Heart left ventricle (tissue), 16 donors: ENCODE data around the gene FILIP1. TPM values are rescaled to one million over a fixed set of nuclear protein-coding genes. Genes with fewer than 3 reads are reported as not detected.

Experiments
- ATAC-seq, 4 donors: fragments of 200-7000 bp; cut with Tn5 transposase; one replicate each; pipeline ENCODE4 v1.9.1; 2020 to 2022; ENCODE audit warnings: moderate library complexity in 4 of 4, mild to moderate bottlenecking in 3 of 4, moderate number of reproducible peaks in 1 of 4
- DNase-seq, 5 donors: peaks; one replicate each; pipeline ENCODE4 v3.0.0-alpha.2; 2020
- H3K27ac ChIP-seq, 12 donors: fragments of 200-600 bp; sonication (generic) in 4 of 12; one replicate each; pipeline versions ENCODE4 v1.5.0 to v1.8.0; 2016 to 2022; ENCODE audit warnings: mild to moderate bottlenecking in 2 of 12
- H3K27me3 ChIP-seq, 9 donors: fragments of 200-600 bp; sonication (generic) in 2 of 9; one replicate each; pipeline versions ENCODE4 v1.5.1 to v1.8.0; 2016 to 2022; ENCODE audit warnings: mild to moderate bottlenecking in 3 of 9
- H3K36me3 ChIP-seq, 9 donors: fragments of 200-600 bp; sonication (generic) in 2 of 9; one replicate each; pipeline versions ENCODE4 v1.5.0 to v1.8.0; 2018 to 2022; ENCODE audit warnings: mild to moderate bottlenecking in 2 of 9
- H3K4me1 ChIP-seq, 12 donors: fragments of 200-600 bp; sonication (generic) in 4 of 12; one replicate each; pipeline versions ENCODE4 v1.5.0 to v1.8.0; 2016 to 2022; ENCODE audit warnings: mild to moderate bottlenecking in 3 of 12
- H3K4me3 ChIP-seq, 12 donors: fragments of 200-600 bp; sonication (generic) in 4 of 12; one replicate each; pipeline versions ENCODE4 v1.5.0 to v1.8.0; 2017 to 2022; ENCODE audit warnings: mild to moderate bottlenecking in 9 of 12, moderate library complexity in 4 of 12
- H3K9me3 ChIP-seq, 12 donors: fragments of 200-600 bp; sonication (generic) in 4 of 12; one replicate each; pipeline versions ENCODE4 v1.5.0 to v1.8.0; 2016 to 2022; ENCODE audit warnings: mild to moderate bottlenecking in 1 of 12
- CTCF ChIP-seq, 12 donors: fragments of 200-600 bp; sonication (generic) in 4 of 12; IDR thresholded peaks; one replicate each; pipeline versions ENCODE4 v1.5.0 to v1.8.0; 2018 to 2022; ENCODE audit warnings: antibody characterized with exemption in 12 of 12, mild to moderate bottlenecking in 5 of 12
- POLR2A ChIP-seq, 2 donors: fragments of 450-650 bp; IDR thresholded peaks; one replicate each; pipeline ENCODE4 v1.6.1; 2017; ENCODE audit warnings: antibody characterized with exemption in 2 of 2, mild to moderate bottlenecking in 2 of 2, moderate library complexity in 2 of 2
- WGBS, 4 donors: extraction: QIAGEN DNeasy Blood & Tissue Kit in 2 of 4; methylation state at CpG; one replicate each; pipeline versions ENCODE4 v1.1.5 to v1.1.7; 2013 to 2018; 5-methylcytosine and 5-hydroxymethylcytosine counted together
- intact Hi-C, 10 donors: fragments of 100-400 bp; cut with DNase I; formaldehyde crosslinking; loops; one replicate each; pipeline versions ENCODE4 v1.11.1 to v1.14.2; 2022
- polyA plus RNA-seq, 2 donors: library from polyadenylated mRNA; stranded (reverse); fragments of 200-250 nt; gene quantifications; one replicate each; pipeline ENCODE4 v1.2.3, GENCODE V29; 2013
- total RNA-seq, 9 donors: library from RNA; depleted of rRNA in 2 of 9; stranded (reverse); fragments of >200 nt in 2 of 9; fragmentation: NEBNext Ultra II Directional in 3 of 9; extraction: Animal tissue kit (Norgen Biotek cat#: 25700) in 3 of 9; gene quantifications; one replicate each; pipeline versions ENCODE4 v1.1.0 to v1.2.4, GENCODE V29; 2016 to 2023
- donor health status: ischemic (EF 13 %, LVEDD 7.1; RV severe dilation, severe dysfunction).
- donor health status: healthy with polysubstance abuse.
- donor health status: DM: no; HTN: yes; CAD: no.
- donor health status: DM: no; HTN: no; CAD: no.
- donor health status: ischemic (EF 25% LVEDD 6.9; RV normal size, moderate dysfunction).
- donor health status: ischemic (EF 25% LVEDD 5.7; RV mildly dilated, moderate dysfunction).
- donor health status: healthy.
- donor health status: DM: yes; HTN: yes; CAD: no.
- donor health status: ischemic (EF 35%, LVEDD 5.7; RV mildly dilated, moderate dysfunction).
- donor health status: nonischemic (EF 11% LVEDD 7.7; RV severe dilation, severe dysfunction).
- donor health status: DM: yes; HTN: yes; CAD: no.
- donor health status: PGD.
- donor health status: ischemic (EF 29% LVEDD 5.4; RV normal size, mild dysfunction).
- donor health status: nonischemic (EF 23%, LVEDD 6.1; RV moderate dilation, normal function).

The FILIP1 gene
- total and polyA plus RNA-seq, 11 donors: 49.2 to 230 (median 158) TPM

- ATAC-seq (no peak), DNase-seq (no peak)
- 21 to 35% (median 29%) methylated on average over 3 of the region's 3 CpGs for WGBS, 4 donors
- H3K4me1 ChIP-seq: peaks cover 0 to 24% (median 18%) of the 10 kb centered on the region in 12 donors
- peak overlapping the region in 7 of 12 donors; percentile 22 to 63 (median 54) for H3K27ac ChIP-seq
- intact Hi-C loops: loop anchor here in 1 of 10 donors (5.0 kb wide), 1 partner anchor 53 kb away; no protein-coding TSS in a partner anchor
- no peaks in the 10 kb centered on the region for H3K9me3 ChIP-seq
- peak overlapping the region in 2 of 12 donors; percentile 46 to 50 for H3K4me3 ChIP-seq
- no peaks in the 10 kb centered on the region for H3K27me3 ChIP-seq
- H3K36me3 ChIP-seq: peaks cover 0 to 51% (median 20%) of the 10 kb centered on the region in 9 donors
- TF ChIP-seq POLR2A (IDR thresholded peaks at IDR 0.05) (no peak), CTCF (IDR thresholded peaks at IDR 0.05) (no peak)
Observed at GRCh38 chr6:75350156-75350555, 143.4 kb downstream of the FILIP1 start.

- H3K4me3 ChIP-seq: peak overlapping the region in 9 of 12 donors; percentile 21 to 50 (median 34)
- peaks cover 0 to 30% (median 18%) of the 10 kb centered on the region in 12 donors for H3K4me1 ChIP-seq
- no peaks in the 10 kb centered on the region for H3K27me3 ChIP-seq
- peaks cover 0 to 49% (median 20%) of the 10 kb centered on the region in 9 donors for H3K36me3 ChIP-seq
- DNase-seq (peak in 4 of 5 donors; percentile 42 to 63 (median 44)), ATAC-seq (peak; percentile 32 to 68 (median 54))
- intact Hi-C loops: loop anchor here in 2 of 10 donors (5.0 kb wide), 1 partner anchor 42 kb away; no protein-coding TSS in a partner anchor
- TF ChIP-seq CTCF (IDR thresholded peaks at IDR 0.05) (peak in 3 of 12 donors; percentile 7 to 29 (median 23)), POLR2A (IDR thresholded peaks at IDR 0.05) (no peak)
- H3K27ac ChIP-seq: peak overlapping the region in 10 of 12 donors; percentile 11 to 63 (median 40)
- 4 to 7% (median 5%) methylated on average over 15 to 24 of the region's 24 CpGs for whole genome bisulfite sequencing, 4 donors
- H3K9me3 ChIP-seq: no peaks in the 10 kb centered on the region
Observed at GRCh38 chr6:75349262-75349984, 144.2 kb downstream of the FILIP1 start.

- Histone ChIP-seq H3K4me1 (peaks cover 0 to 31% (median 18%) of the 10 kb centered on the region in 12 donors), H3K9me3 (no peaks in the 10 kb centered on the region), H3K27me3 (no peaks in the 10 kb centered on the region), H3K36me3 (peaks cover 0 to 49% (median 16%) of the 10 kb centered on the region in 9 donors), H3K27ac (peak overlapping the region in 8 of 12 donors; percentile 11 to 63 (median 40)), H3K4me3 (peak overlapping the region in 8 of 12 donors; percentile 21 to 50 (median 34))
- DNase-seq (no peak), ATAC-seq (no peak)
- TF ChIP-seq CTCF (IDR thresholded peaks at IDR 0.05) (no peak), POLR2A (IDR thresholded peaks at IDR 0.05) (no peak)
- intact Hi-C loops: loop anchor here in 2 of 10 donors (5.0 kb wide), 1 partner anchor 42 kb away; no protein-coding TSS in a partner anchor
Observed at GRCh38 chr6:75348882-75349261, 144.7 kb downstream of the FILIP1 start.

- ATAC-seq (no peak), DNase-seq (no peak)
- H3K27ac ChIP-seq: peak overlapping the region in 1 of 12 donors; percentile 63
- H3K4me1 ChIP-seq: peaks cover 0 to 31% (median 18%) of the 10 kb centered on the region in 12 donors
- peaks cover 0 to 47% (median 10%) of the 10 kb centered on the region in 9 donors for H3K36me3 ChIP-seq
- no peaks in the 10 kb centered on the region for H3K27me3 ChIP-seq
- no peak for TF ChIP-seq POLR2A (IDR thresholded peaks at IDR 0.05)
- no peak for TF ChIP-seq CTCF (IDR thresholded peaks at IDR 0.05)
- H3K9me3 ChIP-seq: no peaks in the 10 kb centered on the region
- WGBS, 4 donors: 89 to 93% (median 91%) methylated on average over 2 of the region's 2 CpGs
- intact Hi-C loops: loop anchor here in 2 of 10 donors (5.0 kb wide), 1 partner anchor 41 kb away; no protein-coding TSS in a partner anchor
- no peak overlapping the region for H3K4me3 ChIP-seq
Observed at GRCh38 chr6:75347898-75348610, 145.5 kb downstream of the FILIP1 start.
